ENCODE measurements around the gene AGAP3. TPM values are rescaled to one million over a fixed set of nuclear protein-coding genes. Genes with fewer than 3 reads are reported as not detected.
A peak's percentile ranks its signal among the peaks of the same experiment; 100 is the strongest.

AGAP3 gene
- total RNA-seq, 1 donor from 2014 or later, result 206 TPM

DNA sequence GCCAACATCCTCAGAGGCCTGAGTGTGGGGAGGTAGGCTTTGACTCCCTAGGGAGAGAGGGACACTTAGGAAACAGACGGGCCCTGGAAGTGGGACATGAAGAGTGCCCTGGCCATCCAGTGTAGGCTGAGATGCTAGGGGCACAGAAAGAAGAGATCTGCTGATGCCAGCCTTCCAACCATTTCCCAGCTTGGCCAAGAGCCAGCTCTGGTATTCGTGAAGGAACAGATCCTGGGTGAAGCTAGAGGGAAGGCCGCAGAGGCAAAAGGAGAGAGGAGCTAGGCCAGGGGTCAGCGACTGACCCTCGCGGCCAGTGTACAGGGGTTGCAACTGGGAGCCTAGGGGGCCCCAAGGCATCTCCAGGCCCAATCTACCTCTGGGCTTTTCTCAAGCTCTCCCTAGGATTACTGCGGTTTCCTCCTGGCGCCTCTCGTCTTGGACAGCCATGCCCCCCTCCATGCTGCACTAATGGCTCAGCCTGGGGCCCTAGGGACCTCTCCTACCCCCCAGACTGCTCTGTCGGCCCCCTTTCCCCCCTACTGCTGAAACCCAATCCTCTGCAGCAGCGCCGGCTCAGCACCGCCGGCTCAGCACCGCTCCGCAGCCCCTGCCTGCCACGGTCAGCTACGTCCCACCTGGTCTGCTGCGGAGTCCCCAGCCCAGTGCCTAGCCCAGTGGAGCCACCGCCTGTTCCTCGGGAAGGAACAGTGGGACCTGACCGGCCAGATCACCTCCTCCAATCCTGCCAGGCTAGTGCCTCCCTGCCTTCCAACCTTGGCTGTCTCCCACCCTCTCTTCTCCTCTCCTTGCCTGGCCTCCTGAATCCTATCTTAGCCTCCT, 38.1 kb upstream of the AGAP3 start, which contains the start of gene ASIC3:
TSS of gene ASIC3 (plus strand) at position 556 of the 840 bp plus-strand sequence. CDS start 355 bp downstream, outside the sequence.
- Mint-ChIP-seq H3K4me3 (ENCODE audit: unreplicated experiment) (no peak within 1 kb of the TSS), H3K36me3 (ENCODE audit: low read depth, unreplicated experiment) (peaks cover 6% of the 10 kb centered on the region), H3K27ac (ENCODE audit: unreplicated experiment) (no peak within 1 kb of the TSS), H3K27me3 (ENCODE audit: unreplicated experiment) (peaks cover 25% of the 10 kb centered on the region), H3K4me1 (ENCODE audit: unreplicated experiment) (peaks cover 14% of the 10 kb centered on the region), H3K9me3 (ENCODE audit: unreplicated experiment) (no peaks in the 10 kb centered on the region)
- TF ChIP-seq CTCF (IDR thresholded peaks at IDR 0.05; ENCODE audit: unreplicated experiment), result no peak
- DNase-seq (ENCODE audit: low spot score), result no peak

- peaks cover 6% of the 10 kb centered on the region for H3K36me3 Mint-ChIP-seq (ENCODE audit: low read depth, unreplicated experiment)
- no peak for DNase-seq (ENCODE audit: low spot score)
- no peak overlapping the region for H3K27ac Mint-ChIP-seq (ENCODE audit: unreplicated experiment)
- H3K4me1 Mint-ChIP-seq (ENCODE audit: unreplicated experiment), result peaks cover 16% of the 10 kb centered on the region
- H3K4me3 Mint-ChIP-seq (ENCODE audit: unreplicated experiment), result no peak overlapping the region
- no peak for TF ChIP-seq CTCF (IDR thresholded peaks at IDR 0.05; ENCODE audit: unreplicated experiment)
- H3K9me3 Mint-ChIP-seq (ENCODE audit: unreplicated experiment), result no peaks in the 10 kb centered on the region
- peaks cover 26% of the 10 kb centered on the region for H3K27me3 Mint-ChIP-seq (ENCODE audit: unreplicated experiment)
Measured at GRCh38 chr7:151048911-151049463, 37.3 kb upstream of the AGAP3 start.

DNA sequence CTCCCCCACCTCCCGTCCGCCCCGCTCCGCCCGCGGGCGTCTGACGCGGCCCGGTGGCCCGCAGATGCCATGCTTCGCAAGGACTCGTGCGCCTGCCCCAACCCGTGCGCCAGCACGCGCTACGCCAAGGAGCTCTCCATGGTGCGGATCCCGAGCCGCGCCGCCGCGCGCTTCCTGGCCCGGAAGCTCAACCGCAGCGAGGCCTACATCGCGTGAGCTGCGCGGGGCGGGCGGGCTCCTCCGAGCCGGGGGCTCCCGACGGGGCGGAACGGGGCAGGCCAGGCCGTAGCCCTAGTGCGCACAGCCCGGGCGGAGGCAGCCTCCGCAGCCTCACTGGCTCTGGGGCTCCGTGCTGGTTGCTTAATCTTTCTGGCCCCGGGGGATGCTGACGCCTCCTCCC, 35.2 kb upstream of the AGAP3 start:
- no peak overlapping the region for H3K4me3 Mint-ChIP-seq (ENCODE audit: unreplicated experiment)
- H3K9me3 Mint-ChIP-seq (ENCODE audit: unreplicated experiment), result no peaks in the 10 kb centered on the region
- H3K27me3 Mint-ChIP-seq (ENCODE audit: unreplicated experiment), result peaks cover 30% of the 10 kb centered on the region
- TF ChIP-seq CTCF (IDR thresholded peaks at IDR 0.05; ENCODE audit: unreplicated experiment), result no peak
- peaks cover 18% of the 10 kb centered on the region for H3K4me1 Mint-ChIP-seq (ENCODE audit: unreplicated experiment)
- H3K27ac Mint-ChIP-seq (ENCODE audit: unreplicated experiment), result no peak overlapping the region
- peak; percentile 88 for DNase-seq (ENCODE audit: low spot score)
- peaks cover 11% of the 10 kb centered on the region for H3K36me3 Mint-ChIP-seq (ENCODE audit: low read depth, unreplicated experiment)

DNA sequence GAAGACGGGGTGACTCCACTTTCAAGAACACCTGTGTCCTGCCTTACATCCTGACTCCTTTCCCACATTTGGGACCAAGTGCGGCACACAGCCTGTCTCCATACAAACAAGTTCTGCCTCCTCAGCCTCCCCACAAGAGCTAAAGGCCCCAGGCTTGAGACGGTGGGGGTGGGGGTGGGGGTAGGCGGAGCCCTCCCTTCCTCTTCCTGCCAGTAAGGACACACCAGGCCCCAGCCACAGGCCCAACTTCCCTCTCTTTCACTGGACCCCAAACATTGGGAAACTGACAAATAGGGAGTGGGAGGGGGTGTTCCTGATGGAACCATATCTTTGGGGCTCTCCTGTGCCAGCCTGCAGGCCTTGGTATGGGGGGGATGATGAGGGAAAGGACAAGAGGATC, 33.2 kb upstream of the AGAP3 start:
- no peak overlapping the region for H3K27ac Mint-ChIP-seq (ENCODE audit: unreplicated experiment)
- H3K4me3 Mint-ChIP-seq (ENCODE audit: unreplicated experiment), result no peak overlapping the region
- no peak for TF ChIP-seq CTCF (IDR thresholded peaks at IDR 0.05; ENCODE audit: unreplicated experiment)
- no peak for DNase-seq (ENCODE audit: low spot score)
- peaks cover 30% of the 10 kb centered on the region for H3K27me3 Mint-ChIP-seq (ENCODE audit: unreplicated experiment)
- H3K36me3 Mint-ChIP-seq (ENCODE audit: low read depth, unreplicated experiment), result peaks cover 11% of the 10 kb centered on the region
- H3K4me1 Mint-ChIP-seq (ENCODE audit: unreplicated experiment), result peaks cover 31% of the 10 kb centered on the region
- H3K9me3 Mint-ChIP-seq (ENCODE audit: unreplicated experiment), result no peaks in the 10 kb centered on the region

GRCh38 chr7:151053751-151054150, 32.5 kb upstream of the AGAP3 start:
- H3K9me3 Mint-ChIP-seq (ENCODE audit: unreplicated experiment), result no peaks in the 10 kb centered on the region
- H3K27me3 Mint-ChIP-seq (ENCODE audit: unreplicated experiment), result peaks cover 30% of the 10 kb centered on the region
- no peak for DNase-seq (ENCODE audit: low spot score)
- H3K4me3 Mint-ChIP-seq (ENCODE audit: unreplicated experiment), result no peak overlapping the region
- H3K36me3 Mint-ChIP-seq (ENCODE audit: low read depth, unreplicated experiment), result peaks cover 11% of the 10 kb centered on the region
- no peak for TF ChIP-seq CTCF (IDR thresholded peaks at IDR 0.05; ENCODE audit: unreplicated experiment)
- H3K27ac Mint-ChIP-seq (ENCODE audit: unreplicated experiment), result no peak overlapping the region
- H3K4me1 Mint-ChIP-seq (ENCODE audit: unreplicated experiment), result peaks cover 35% of the 10 kb centered on the region
